ENCODE measurements around the gene CRYBG1. TPM values are rescaled to one million over a fixed set of nuclear protein-coding genes. Genes with fewer than 3 reads are reported as not detected.

The CRYBG1 gene
- total and polyA plus RNA-seq, 8 donors: 9.9 to 37.1 (median 14.4) TPM

- H3K27ac ChIP-seq: peak overlapping the region; percentile 60 to 78
These were observed 142.0 kb downstream of the CRYBG1 start for GRCh38 chr6:106502559-106502958.

GRCh38 chr6:106508277-106508676 is 147.8 kb downstream of the CRYBG1 start:
- no peaks in the 10 kb centered on the region for H3K9me3 ChIP-seq
- peaks cover 3 to 32% of the 10 kb centered on the region in 2 donors for H3K27me3 ChIP-seq
- H3K27ac ChIP-seq: no peak overlapping the region
- no peak for TF ChIP-seq CTCF (IDR thresholded peaks at IDR 0.05)
- no peak overlapping the region for H3K4me3 ChIP-seq
- DNase-seq: no peak
- intact Hi-C loops (cut with DNase I): no loop called here
- H3K4me1 ChIP-seq: peaks cover 9 to 30% of the 10 kb centered on the region in 2 donors
- no peaks in the 10 kb centered on the region for H3K36me3 ChIP-seq
- no peak for ATAC-seq

More at GRCh38 chr6:106502559-106502958, 142.0 kb downstream of the CRYBG1 start:
- Histone ChIP-seq H3K36me3 (no peaks in the 10 kb centered on the region), H3K27me3 (no peaks in the 10 kb centered on the region), H3K4me3 (no peak overlapping the region), H3K4me1 (peaks cover 0 to 26% of the 10 kb centered on the region in 2 donors), H3K9me3 (no peaks in the 10 kb centered on the region)
- ATAC-seq (peak; percentile 86), DNase-seq (no peak)
- no peak for TF ChIP-seq CTCF (IDR thresholded peaks at IDR 0.05)
- intact Hi-C loops (cut with DNase I): no loop called here

DNA sequence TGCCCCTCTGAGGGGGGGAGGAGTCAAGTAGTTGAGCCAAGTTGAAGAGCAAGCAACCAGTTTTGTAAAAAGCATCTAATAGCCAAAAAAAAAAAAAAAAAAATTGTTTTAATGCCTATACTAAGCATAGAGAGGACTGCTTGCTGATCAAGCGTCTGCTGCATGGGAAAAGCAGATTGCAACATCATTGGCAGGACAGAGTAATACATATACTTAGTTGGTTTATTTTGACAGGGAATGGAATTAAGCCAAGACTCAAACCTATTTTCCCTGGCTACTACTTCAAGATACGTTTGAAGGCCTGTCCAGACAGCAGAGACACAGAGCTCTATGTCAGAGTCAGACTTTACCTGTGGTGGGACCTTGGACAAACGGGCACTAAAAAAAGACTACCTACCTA is 148.3 kb downstream of the CRYBG1 start:
- DNase-seq (no peak), ATAC-seq (no peak)
- H3K4me1 ChIP-seq: peaks cover 9 to 33% of the 10 kb centered on the region in 2 donors
- H3K4me3 ChIP-seq: no peak overlapping the region
- H3K9me3 ChIP-seq: no peaks in the 10 kb centered on the region
- no peak for TF ChIP-seq CTCF (IDR thresholded peaks at IDR 0.05)
- no peaks in the 10 kb centered on the region for H3K36me3 ChIP-seq
- intact Hi-C loops (cut with DNase I): no loop called here
- H3K27ac ChIP-seq: no peak overlapping the region
- H3K27me3 ChIP-seq: peaks cover 3 to 32% of the 10 kb centered on the region in 2 donors

DNA sequence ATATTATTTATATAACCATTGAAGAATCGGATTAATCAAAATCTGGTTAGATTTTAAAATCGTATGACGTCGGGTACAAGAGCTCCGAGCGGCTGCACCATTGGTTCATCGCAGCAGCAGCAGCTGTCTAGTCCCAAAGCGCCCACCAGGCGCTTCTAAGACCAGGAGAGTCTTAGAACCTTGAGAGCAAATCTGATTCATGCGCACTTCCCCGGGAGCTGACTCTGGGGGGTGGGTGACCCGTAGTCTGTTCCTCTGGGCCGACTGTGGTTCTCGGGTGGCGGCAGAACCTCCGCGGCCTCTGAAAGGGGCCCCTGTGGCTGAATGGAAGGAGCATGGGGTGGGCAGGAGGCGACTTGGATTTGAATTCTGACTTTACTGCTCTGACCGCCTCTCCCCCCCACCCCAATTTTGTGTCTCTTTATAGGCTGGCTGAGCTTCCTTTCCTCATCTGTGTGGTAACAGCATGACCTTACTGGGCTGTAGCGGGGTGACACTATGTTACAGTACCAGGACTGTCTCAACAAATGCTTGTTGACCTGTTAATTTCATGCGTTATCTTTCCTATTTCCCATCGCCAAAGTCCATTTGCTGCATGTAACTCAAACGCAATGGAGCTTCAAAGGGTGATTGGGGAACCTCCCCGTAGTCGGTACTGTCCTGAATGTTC is 149.0 kb downstream of the CRYBG1 start:
- DNase-seq (no peak), ATAC-seq (no peak)
- H3K4me3 ChIP-seq: peak overlapping the region; percentile 42 to 79
- H3K9me3 ChIP-seq: no peaks in the 10 kb centered on the region
- peaks cover 3 to 32% of the 10 kb centered on the region in 2 donors for H3K27me3 ChIP-seq
- H3K36me3 ChIP-seq: no peaks in the 10 kb centered on the region
- TF ChIP-seq CTCF (IDR thresholded peaks at IDR 0.05): no peak
- peaks cover 9 to 40% of the 10 kb centered on the region in 2 donors for H3K4me1 ChIP-seq
- intact Hi-C loops (cut with DNase I): no loop called here
- peak overlapping the region; percentile 26 to 98 for H3K27ac ChIP-seq

DNA sequence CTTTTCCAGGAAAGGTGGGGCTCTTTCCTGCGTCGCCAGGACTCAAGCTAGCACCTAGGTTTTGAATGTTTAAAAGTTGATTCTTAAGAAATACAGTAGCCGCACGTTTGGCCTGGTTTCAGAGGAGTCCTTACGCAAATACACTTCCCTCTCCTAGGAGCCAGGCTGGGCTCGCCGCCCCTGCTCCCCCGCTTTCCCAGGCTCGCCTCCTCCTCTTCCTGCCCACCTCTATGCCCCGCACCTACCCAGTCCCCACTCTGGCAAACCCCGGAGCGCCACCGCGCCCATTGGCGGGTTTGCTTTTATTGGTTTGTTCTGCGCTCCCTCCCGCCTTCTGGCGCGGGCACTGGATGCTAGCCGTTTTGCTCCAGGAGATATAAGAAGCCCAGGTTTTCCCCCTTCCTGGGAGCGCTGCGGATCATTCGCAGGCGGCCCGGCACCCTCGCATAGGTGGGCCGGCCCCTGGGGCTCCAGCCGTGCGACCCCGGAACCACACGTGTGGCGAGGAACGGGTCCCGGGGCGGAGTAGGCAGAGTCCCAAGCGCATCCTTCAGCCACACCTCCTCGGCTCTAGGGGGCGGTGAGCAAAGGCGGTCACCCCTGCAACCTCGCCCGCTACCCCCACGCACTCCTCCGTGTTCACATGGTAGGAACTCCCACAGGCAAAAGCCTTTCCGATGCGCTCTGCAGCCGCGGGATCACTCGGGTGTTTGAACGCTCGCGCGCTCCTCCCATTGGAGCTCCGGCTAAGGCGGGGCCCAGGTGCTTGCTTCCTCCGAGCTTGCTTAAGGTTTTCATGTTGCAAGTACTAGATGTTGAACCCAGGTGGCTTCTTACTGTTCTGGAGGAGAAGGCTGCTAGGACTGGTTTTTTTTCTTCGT is 149.8 kb downstream of the CRYBG1 start:
- Histone ChIP-seq H3K4me3 (peak overlapping the region; percentile 42 to 79), H3K36me3 (no peaks in the 10 kb centered on the region), H3K27me3 (peaks cover 3 to 32% of the 10 kb centered on the region in 2 donors), H3K27ac (peak overlapping the region; percentile 26 to 98), H3K4me1 (peaks cover 9 to 48% of the 10 kb centered on the region in 2 donors), H3K9me3 (no peaks in the 10 kb centered on the region)
- no peak for TF ChIP-seq CTCF (IDR thresholded peaks at IDR 0.05)
- DNase-seq (peak in 3 of 4 donors; percentile 35 to 95 (median 87)), ATAC-seq (peak; percentile 63)
- intact Hi-C loops (cut with DNase I): no loop called here

Data from left lung (tissue), 10 donors.